CD4-positive, alpha-beta T cell (primary cell): ENCODE measurements around the gene DIABLO. TPM values are rescaled to one million over a fixed set of nuclear protein-coding genes. Genes with fewer than 3 reads are reported as not detected.

Experiments
- ATAC-seq: fragments of 200-7000 bp; cut with Tn5 transposase; one replicate; pipeline ENCODE4 v1.10.0; 2022; ENCODE audit warnings: mild to moderate bottlenecking; ENCODE audit not compliant: poor library complexity
- CTCF ChIA-PET: fragments of 350-600 bp; sonication (Branson Sonifier 250); formaldehyde crosslinking; loops from one replicate; lab custom pipeline; 2021; ENCODE audit warnings: antibody characterized with exemption, inconsistent platforms; lab: Charles Lee
- POLR2A ChIA-PET: fragments of 350-600 bp; sonication (Branson Sonifier 250); formaldehyde crosslinking; loops from one replicate; lab custom pipeline; 2021; ENCODE audit warnings: antibody characterized with exemption, inconsistent platforms; lab: Charles Lee
- DNase-seq, 14 experiments: peaks; one replicate each; pipeline ENCODE4 v3.0.0-alpha.2; 2013 to 2020; ENCODE audit warnings: mixed read lengths in 2 of 14
- H3K27ac ChIP-seq, 2 donors: one replicate each; pipeline versions ENCODE4 v1.5.1 to v1.7.0; 2013; ENCODE audit warnings: low read length in 2 of 2, low read depth in 1 of 2, mild to moderate bottlenecking in 1 of 2
- H3K27me3 ChIP-seq, 2 experiments: 1 replicate in 1 of 2; 2 replicates in 1 of 2; pipeline versions ENCODE4 v1.6.1 to v1.7.0; 2013; ENCODE audit warnings: low read length in 2 of 2, control low read depth in 1 of 2, mild to moderate bottlenecking in 1 of 2, moderate library complexity in 1 of 2; ENCODE audit not compliant: insufficient read depth in 2 of 2, control insufficient read depth in 1 of 2
- H3K36me3 ChIP-seq: one replicate; pipeline ENCODE4 v1.6.1; 2013; ENCODE audit warnings: low read length, control low read depth; ENCODE audit not compliant: insufficient read depth
- H3K4me1 ChIP-seq: one replicate; pipeline ENCODE4 v1.6.1; 2013; ENCODE audit warnings: low read length, control low read depth; ENCODE audit not compliant: insufficient read depth
- H3K4me3 ChIP-seq: one replicate; pipeline ENCODE4 v1.5.1; 2013; ENCODE audit warnings: mild to moderate bottlenecking, low read length, moderate library complexity
- H3K9me3 ChIP-seq, 2 experiments: 1 replicate in 1 of 2; 2 replicates in 1 of 2; pipeline versions ENCODE4 v1.6.1 to v1.7.0; 2013; ENCODE audit warnings: low read length in 2 of 2, mild to moderate bottlenecking in 2 of 2, control low read depth in 1 of 2, moderate library complexity in 1 of 2; ENCODE audit not compliant: control insufficient read depth in 1 of 2, insufficient read depth in 1 of 2
- H3K27ac Mint-ChIP-seq: one replicate; pipeline ENCODE4 v1.8.0; 2020; ENCODE audit warnings: mixed read lengths
- H3K27me3 Mint-ChIP-seq: one replicate; pipeline ENCODE4 v1.8.0; 2021; ENCODE audit warnings: mixed read lengths
- H3K36me3 Mint-ChIP-seq: one replicate; pipeline ENCODE4 v1.8.0; 2021; ENCODE audit warnings: low read depth, mixed read lengths
- H3K4me1 Mint-ChIP-seq: one replicate; pipeline ENCODE4 v1.8.0; 2021; ENCODE audit warnings: low read depth, mixed read lengths
- H3K4me3 Mint-ChIP-seq: one replicate; pipeline ENCODE4 v1.8.0; 2020; ENCODE audit warnings: mild to moderate bottlenecking, mixed read lengths
- H3K9me3 Mint-ChIP-seq: one replicate; pipeline ENCODE4 v1.8.0; 2020; ENCODE audit warnings: mixed read lengths
- CTCF ChIP-seq: fragments of 200-600 bp; IDR thresholded peaks from one replicate; pipeline ENCODE4 v1.8.0; 2022; ENCODE audit warnings: antibody characterized with exemption, mild to moderate bottlenecking
- intact Hi-C, 2 experiments: fragments of 100-400 bp; cut with DNase I in 1 of 2; cut with micrococcal nuclease in 1 of 2; formaldehyde crosslinking; loops; one replicate each; pipeline versions ENCODE4 v1.15.1 to v1.9.0; 2023 to 2025; cut with DNase I, micrococcal nuclease
- total RNA-seq, 174 experiments: library from RNA in 2 of 174; stranded (reverse) in 2 of 174; gene quantifications; one replicate each; pipeline ENCODE4 v1.2.3 and lab custom pipeline; 2021 to 2026

DIABLO gene
- total RNA-seq, 2 experiments from 2014 or later = 90.3 to 91.3 TPM

DNA sequence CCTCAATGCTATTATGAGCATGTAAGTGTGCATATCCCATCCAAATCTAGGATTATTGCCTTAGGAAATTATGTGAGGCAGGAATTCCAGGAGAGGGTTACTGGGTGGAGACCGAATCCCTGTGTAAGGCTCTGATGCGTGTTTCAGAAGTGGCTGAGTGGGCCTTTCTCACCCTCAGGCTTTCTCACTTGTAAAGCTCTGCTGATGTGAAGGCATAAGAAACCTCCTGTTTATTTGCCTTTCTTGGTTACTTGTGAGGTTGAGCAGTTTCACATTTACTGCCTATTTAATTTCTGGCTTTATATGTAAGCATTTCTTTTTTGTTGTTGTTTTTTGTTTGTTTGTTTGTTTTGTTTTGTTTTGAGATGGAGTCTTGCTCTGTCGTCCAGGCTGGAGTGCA, 62.9 kb downstream of the DIABLO start:
- no peaks in the 10 kb centered on the region for H3K27me3 Mint-ChIP-seq
- H3K27ac ChIP-seq = no peak overlapping the region
- H3K9me3 ChIP-seq = no peaks in the 10 kb centered on the region
- no peak overlapping the region for H3K27ac Mint-ChIP-seq
- ChIA-PET POLR2A (no interaction called here), CTCF (no interaction called here)
- ATAC-seq = no peak
- no peaks in the 10 kb centered on the region for H3K4me1 Mint-ChIP-seq
- H3K9me3 Mint-ChIP-seq = no peaks in the 10 kb centered on the region
- intact Hi-C loops = no loop called here
- no peak overlapping the region for H3K4me3 ChIP-seq
- H3K27me3 ChIP-seq = no peaks in the 10 kb centered on the region
- DNase-seq = peak in 1 of 14 experiments; percentile 27
- peaks cover 4% of the 10 kb centered on the region for H3K4me1 ChIP-seq
- no peak for TF ChIP-seq CTCF
- no peaks in the 10 kb centered on the region for H3K36me3 ChIP-seq
- H3K4me3 Mint-ChIP-seq = no peak overlapping the region
- no peaks in the 10 kb centered on the region for H3K36me3 Mint-ChIP-seq

DNA sequence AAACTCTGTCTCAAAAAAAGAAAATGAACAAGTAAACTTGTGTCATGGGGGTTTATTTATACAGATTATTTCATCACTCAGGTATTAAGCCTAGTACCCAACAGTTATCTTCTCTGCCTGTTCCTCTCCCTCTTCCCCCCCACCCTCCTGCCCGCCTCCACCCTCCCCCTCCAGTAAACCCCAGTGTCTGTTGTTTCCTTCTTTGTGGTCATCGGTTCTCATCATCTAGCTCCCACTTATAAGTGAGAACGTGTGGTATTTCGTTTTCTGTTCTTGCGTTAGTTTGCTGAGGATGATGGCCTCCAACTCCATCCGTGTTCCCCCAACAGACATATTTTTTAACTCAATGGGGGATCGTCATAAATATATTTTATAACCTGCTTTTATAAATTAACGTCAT, 64.2 kb downstream of the DIABLO start:
- Histone ChIP-seq H3K36me3 (no peaks in the 10 kb centered on the region), H3K27ac (no peak overlapping the region), H3K9me3 (no peaks in the 10 kb centered on the region), H3K27me3 (no peaks in the 10 kb centered on the region), H3K4me1 (peaks cover 4% of the 10 kb centered on the region), H3K4me3 (no peak overlapping the region)
- Mint-ChIP-seq H3K36me3 (no peaks in the 10 kb centered on the region), H3K27ac (no peak overlapping the region), H3K27me3 (no peaks in the 10 kb centered on the region), H3K4me3 (no peak overlapping the region), H3K4me1 (no peaks in the 10 kb centered on the region), H3K9me3 (no peaks in the 10 kb centered on the region)
- TF ChIP-seq CTCF = no peak
- intact Hi-C loops = no loop called here
- ChIA-PET POLR2A (no interaction called here), CTCF (no interaction called here)
- ATAC-seq (no peak), DNase-seq (peak in 2 of 14 experiments; percentile 24 to 69)

GRCh38 chr12:122160761-122161160, 65.1 kb downstream of the DIABLO start:
- Mint-ChIP-seq H3K27me3 (no peaks in the 10 kb centered on the region), H3K9me3 (no peaks in the 10 kb centered on the region), H3K4me3 (no peak overlapping the region), H3K36me3 (no peaks in the 10 kb centered on the region), H3K27ac (no peak overlapping the region), H3K4me1 (no peaks in the 10 kb centered on the region)
- Histone ChIP-seq H3K4me3 (no peak overlapping the region), H3K27ac (no peak overlapping the region), H3K27me3 (no peaks in the 10 kb centered on the region), H3K36me3 (no peaks in the 10 kb centered on the region), H3K9me3 (no peaks in the 10 kb centered on the region), H3K4me1 (peaks cover 4% of the 10 kb centered on the region)
- no peak for DNase-seq
- CTCF ChIA-PET = no interaction called here
- no peak for ATAC-seq
- no peak for TF ChIP-seq CTCF
- POLR2A ChIA-PET = no interaction called here
- intact Hi-C loops = no loop called here
